PC-9 (cell line): ENCODE data around the gene PKHD1.

Experiments
- EZH2 ChIP-seq: fragments of 200-600 bp; sonication (generic); IDR thresholded peaks from 2 replicates; pipeline ENCODE4 v1.8.0; 2017; ENCODE audit warnings: antibody characterized with exemption, low read depth
- TF ChIP-seq, protein P1 (sequence below): fragments of 200-600 bp; sonication (generic); conservative IDR thresholded peaks from 2 replicates; pipeline ENCODE4 v1.6.1; 2017; ENCODE audit warnings: mixed run types, antibody characterized with exemption, mild to moderate bottlenecking, moderate library complexity

GRCh38 chr6:51613558-51613957 is 473.9 kb downstream of the PKHD1 start:
- TF ChIP-seq, protein P1, sequence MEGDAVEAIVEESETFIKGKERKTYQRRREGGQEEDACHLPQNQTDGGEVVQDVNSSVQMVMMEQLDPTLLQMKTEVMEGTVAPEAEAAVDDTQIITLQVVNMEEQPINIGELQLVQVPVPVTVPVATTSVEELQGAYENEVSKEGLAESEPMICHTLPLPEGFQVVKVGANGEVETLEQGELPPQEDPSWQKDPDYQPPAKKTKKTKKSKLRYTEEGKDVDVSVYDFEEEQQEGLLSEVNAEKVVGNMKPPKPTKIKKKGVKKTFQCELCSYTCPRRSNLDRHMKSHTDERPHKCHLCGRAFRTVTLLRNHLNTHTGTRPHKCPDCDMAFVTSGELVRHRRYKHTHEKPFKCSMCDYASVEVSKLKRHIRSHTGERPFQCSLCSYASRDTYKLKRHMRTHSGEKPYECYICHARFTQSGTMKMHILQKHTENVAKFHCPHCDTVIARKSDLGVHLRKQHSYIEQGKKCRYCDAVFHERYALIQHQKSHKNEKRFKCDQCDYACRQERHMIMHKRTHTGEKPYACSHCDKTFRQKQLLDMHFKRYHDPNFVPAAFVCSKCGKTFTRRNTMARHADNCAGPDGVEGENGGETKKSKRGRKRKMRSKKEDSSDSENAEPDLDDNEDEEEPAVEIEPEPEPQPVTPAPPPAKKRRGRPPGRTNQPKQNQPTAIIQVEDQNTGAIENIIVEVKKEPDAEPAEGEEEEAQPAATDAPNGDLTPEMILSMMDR, result no peak
- no peak for TF ChIP-seq EZH2
